Gastrocnemius medialis (tissue), 4 donors: ENCODE results near the gene MAN2A1. TPM values are rescaled to one million over a fixed set of nuclear protein-coding genes. Genes with fewer than 3 reads are reported as not detected.

Experiments
- ATAC-seq, 2 donors: fragments of 150-250 bp; one replicate each; pipeline ENCODE4 v1.9.1; 2016
- DNase-seq, 2 donors: peaks; one replicate each; pipeline ENCODE4 v3.0.0-alpha.2; 2019
- H3K27ac ChIP-seq, 4 donors: fragments of 200-600 bp; sonication (generic); 1 replicate in 1 of 4; 2 replicates in 3 of 4; pipeline ENCODE4 v1.5.1; 2016 to 2018; ENCODE audit warnings: mild to moderate bottlenecking in 2 of 4, moderate library complexity in 1 of 4
- H3K27me3 ChIP-seq, 3 donors: fragments of 200-600 bp; sonication (generic) in 2 of 3; 1 replicate in 1 of 3; 2 replicates in 2 of 3; pipeline versions ENCODE4 v1.5.1 to v1.6.0; 2016 to 2019; ENCODE audit warnings: mild to moderate bottlenecking in 1 of 3, moderate library complexity in 1 of 3
- H3K36me3 ChIP-seq, 2 donors: fragments of 200-600 bp; sonication (generic) in 1 of 2; one replicate each; pipeline ENCODE4 v1.5.1; 2017 to 2018
- H3K4me1 ChIP-seq, 2 donors: fragments of 200-600 bp; sonication (generic) in 1 of 2; one replicate each; pipeline ENCODE4 v1.5.1; 2016 to 2017; ENCODE audit warnings: mild to moderate bottlenecking in 2 of 2
- H3K4me3 ChIP-seq, 4 donors: fragments of 200-600 bp; sonication (generic) in 3 of 4; 1 replicate in 1 of 4; 2 replicates in 3 of 4; pipeline ENCODE4 v1.5.1; 2016 to 2019; ENCODE audit warnings: mild to moderate bottlenecking in 2 of 4
- H3K9me3 ChIP-seq, 3 donors: fragments of 200-600 bp; sonication (generic) in 2 of 3; 1 replicate in 1 of 3; 2 replicates in 2 of 3; pipeline ENCODE4 v1.5.1; 2016 to 2019
- CTCF ChIP-seq, 5 experiments: fragments of 450-650 bp in 3 of 5; fragments of 200-600 bp in 2 of 5; sonication (generic) in 2 of 5; IDR thresholded peaks in 4 of 5; conservative IDR thresholded peaks in 1 of 5; 1 replicate in 4 of 5; 2 replicates in 1 of 5; pipeline ENCODE4 v1.5.1; 2016 to 2019; ENCODE audit warnings: antibody characterized with exemption in 5 of 5, mild to moderate bottlenecking in 3 of 5, moderate library complexity in 3 of 5
- POLR2A ChIP-seq, 2 donors: fragments of 450-650 bp; IDR thresholded peaks; one replicate each; pipeline ENCODE4 v1.6.1; 2017; ENCODE audit warnings: antibody characterized with exemption in 2 of 2, mild to moderate bottlenecking in 2 of 2, moderate library complexity in 2 of 2
- in situ Hi-C, 4 donors: fragments of 200-750 bp; cut with MboI; loops; one replicate each; pipeline versions ENCODE4 v1.15.0 to v1.8.0; 2017; ENCODE audit warnings: low sequenced_read_pairs in 4 of 4
- intact Hi-C: fragments of 100-400 bp; cut with DNase I; formaldehyde crosslinking; loops from one replicate; pipeline ENCODE4 v1.15.1; 2023; ENCODE audit warnings: low total_unique reads
- total RNA-seq, 4 donors: library from RNA; depleted of rRNA; stranded (reverse); fragments of >200 nt; gene quantifications; one replicate each; pipeline versions ENCODE4 v1.1.0 to v1.2.3, GENCODE V29; 2016

The MAN2A1 gene
- total RNA-seq, 4 donors from 2014 or later: 15.0 to 28.6 (median 19.8) TPM

GRCh38 chr5:109901628-109901981 is 211.9 kb downstream of the MAN2A1 start:
- Histone ChIP-seq H3K4me3 (no peak overlapping the region), H3K27ac (no peak overlapping the region), H3K9me3 (no peaks in the 10 kb centered on the region), H3K4me1 (no peaks in the 10 kb centered on the region), H3K36me3 (no peaks in the 10 kb centered on the region), H3K27me3 (no peaks in the 10 kb centered on the region)
- intact Hi-C loops (no loop called here), in situ Hi-C loops (no loop called here)
- no peak for ATAC-seq
- no peak for DNase-seq
- TF ChIP-seq POLR2A (IDR thresholded peaks at IDR 0.05): no peak
- no peak for TF ChIP-seq CTCF (IDR thresholded peaks at IDR 0.05 in 4 of 5, conservative IDR thresholded peaks at IDR 0.05 in 1 of 5)

- no peak for DNase-seq
- in situ Hi-C loops (no loop called here), intact Hi-C loops (no loop called here)
- Histone ChIP-seq H3K27me3 (no peaks in the 10 kb centered on the region), H3K4me3 (no peak overlapping the region), H3K36me3 (no peaks in the 10 kb centered on the region), H3K27ac (no peak overlapping the region), H3K4me1 (no peaks in the 10 kb centered on the region), H3K9me3 (no peaks in the 10 kb centered on the region)
- ATAC-seq: no peak
- TF ChIP-seq POLR2A (IDR thresholded peaks at IDR 0.05): no peak
- no peak for TF ChIP-seq CTCF (IDR thresholded peaks at IDR 0.05 in 4 of 5, conservative IDR thresholded peaks at IDR 0.05 in 1 of 5)
Measured at GRCh38 chr5:109903061-109903460, 213.3 kb downstream of the MAN2A1 start.

- Histone ChIP-seq H3K36me3 (no peaks in the 10 kb centered on the region), H3K4me1 (no peaks in the 10 kb centered on the region), H3K9me3 (no peaks in the 10 kb centered on the region), H3K27me3 (no peaks in the 10 kb centered on the region), H3K4me3 (no peak overlapping the region), H3K27ac (no peak overlapping the region)
- in situ Hi-C loops: no loop called here
- TF ChIP-seq POLR2A (IDR thresholded peaks at IDR 0.05) (no peak), CTCF (IDR thresholded peaks at IDR 0.05 in 4 of 5, conservative IDR thresholded peaks at IDR 0.05 in 1 of 5) (no peak)
- DNase-seq (no peak), ATAC-seq (no peak)
- intact Hi-C loops: no loop called here
Measured at GRCh38 chr5:109905906-109906305, 216.2 kb downstream of the MAN2A1 start.

- no peaks in the 10 kb centered on the region for H3K4me1 ChIP-seq
- H3K36me3 ChIP-seq: no peaks in the 10 kb centered on the region
- no peak overlapping the region for H3K4me3 ChIP-seq
- in situ Hi-C loops: no loop called here
- ATAC-seq (no peak), DNase-seq (no peak)
- no peak for TF ChIP-seq POLR2A (IDR thresholded peaks at IDR 0.05)
- no peak overlapping the region for H3K27ac ChIP-seq
- intact Hi-C loops: no loop called here
- H3K27me3 ChIP-seq: no peaks in the 10 kb centered on the region
- H3K9me3 ChIP-seq: no peaks in the 10 kb centered on the region
Measured at GRCh38 chr5:109907189-109907588, 217.5 kb downstream of the MAN2A1 start.

GRCh38 chr5:109907731-109908130 is 218.0 kb downstream of the MAN2A1 start:
- Histone ChIP-seq H3K27me3 (no peaks in the 10 kb centered on the region), H3K9me3 (no peaks in the 10 kb centered on the region), H3K27ac (no peak overlapping the region), H3K4me3 (no peak overlapping the region), H3K4me1 (no peaks in the 10 kb centered on the region), H3K36me3 (no peaks in the 10 kb centered on the region)
- in situ Hi-C loops: no loop called here
- ATAC-seq (no peak), DNase-seq (no peak)
- intact Hi-C loops: no loop called here
- TF ChIP-seq CTCF (IDR thresholded peaks at IDR 0.05 in 4 of 5, conservative IDR thresholded peaks at IDR 0.05 in 1 of 5) (no peak), POLR2A (IDR thresholded peaks at IDR 0.05) (no peak)
